NCI-H2081 (cell line): ENCODE data around the gene TRPM6.
"Not testable (repeated sequence)": the region's sequence is repeated elsewhere in the genome, so short reads cannot be mapped to it uniquely, and the experiment has no call there.

Experiments used
- DNase-seq, 2 experiments: peaks; one replicate each; lab custom pipeline; 2025; lab: John Stamatoyannopoulos, UW

TRPM6 gene

DNA sequence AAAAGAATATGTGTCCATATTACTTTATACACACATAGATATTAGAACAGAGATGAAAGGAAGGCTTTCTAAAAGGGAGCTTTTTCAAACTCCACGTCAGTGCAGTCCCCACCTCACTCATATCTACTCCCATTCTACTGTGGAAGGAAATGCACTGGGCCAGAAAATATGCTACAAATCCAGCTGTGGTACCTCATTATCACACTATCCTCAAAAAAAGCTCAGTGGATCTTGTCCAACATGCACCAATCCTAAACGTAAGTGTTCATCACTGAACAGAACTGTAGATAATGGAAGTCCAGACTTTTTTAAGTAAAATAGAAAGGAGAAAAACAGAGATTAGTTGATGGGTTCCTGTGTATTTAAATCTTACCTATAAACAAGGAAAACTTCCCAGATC lies 27.9 kb downstream of the TRPM6 start:
- DNase-seq: no peak

- DNase-seq: no peak
Observed at GRCh38 chr9:74858751-74859414, 28.8 kb downstream of the TRPM6 start.

DNA sequence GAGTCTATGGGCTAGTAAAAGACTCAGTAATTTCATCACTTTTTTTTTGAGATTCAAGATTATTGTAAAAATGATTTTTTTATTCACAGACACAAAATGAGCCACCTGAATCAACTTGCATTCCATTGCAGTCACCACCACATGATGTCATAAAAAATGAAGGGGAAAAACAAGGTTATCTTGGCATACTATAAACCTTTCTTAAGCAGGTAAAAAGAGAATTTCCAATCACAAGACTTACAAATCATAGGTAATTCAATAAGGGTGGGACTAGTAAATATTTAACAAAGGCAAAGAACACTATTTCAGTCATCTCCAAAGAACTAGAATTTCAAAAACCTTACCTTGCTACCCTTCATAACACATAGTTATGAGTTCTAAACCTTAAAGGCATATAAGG lies 30.7 kb downstream of the TRPM6 start:
- no peak for DNase-seq

GRCh38 chr9:74855072-74855471 lies 32.6 kb downstream of the TRPM6 start:
- no peak for DNase-seq

DNA sequence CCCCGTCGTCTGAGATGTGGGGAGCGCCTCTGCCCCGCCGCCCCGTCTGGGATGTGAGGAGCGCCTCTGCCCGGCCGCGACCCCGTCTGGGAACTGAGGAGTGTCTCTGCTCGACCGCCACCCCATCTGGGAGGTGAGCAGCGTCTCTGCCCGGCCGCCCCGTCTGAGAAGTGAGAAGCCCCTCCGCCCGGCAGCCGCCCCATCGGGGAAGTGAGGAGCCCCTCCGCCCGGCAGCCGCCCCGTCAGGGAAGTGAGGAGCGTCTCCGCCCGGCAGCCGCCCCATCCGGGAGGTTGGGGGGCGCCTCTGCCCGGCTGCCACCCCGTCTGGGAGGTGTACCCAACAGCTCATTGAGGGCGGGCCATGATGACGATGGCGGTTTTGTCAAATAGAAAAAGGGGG lies 34.7 kb downstream of the TRPM6 start:
- DNase-seq: not testable (repeated sequence)

DNA sequence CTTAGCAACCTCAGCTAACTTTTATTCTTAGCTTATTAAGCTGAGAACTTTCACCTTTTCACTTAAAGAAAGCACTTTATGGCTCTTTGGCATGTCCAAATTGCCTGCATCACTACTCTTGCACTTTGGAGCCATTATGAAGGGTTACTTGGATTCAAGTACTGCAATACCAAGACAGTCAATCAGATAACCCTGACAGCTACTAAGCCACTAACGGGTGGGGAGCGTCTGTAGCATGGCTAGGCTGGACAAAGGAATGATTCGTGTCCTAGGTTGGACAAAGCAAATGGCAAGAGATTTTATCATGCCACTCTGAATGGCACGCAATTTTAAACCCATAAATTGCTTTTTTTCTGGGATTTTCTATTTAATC lies 39.6 kb downstream of the TRPM6 start:
- DNase-seq: no peak

GRCh38 chr9:74847478-74848152 lies 40.1 kb downstream of the TRPM6 start:
- no peak for DNase-seq

- no peak for DNase-seq
Observed at GRCh38 chr9:74846766-74847165, 41.0 kb downstream of the TRPM6 start.

DNA sequence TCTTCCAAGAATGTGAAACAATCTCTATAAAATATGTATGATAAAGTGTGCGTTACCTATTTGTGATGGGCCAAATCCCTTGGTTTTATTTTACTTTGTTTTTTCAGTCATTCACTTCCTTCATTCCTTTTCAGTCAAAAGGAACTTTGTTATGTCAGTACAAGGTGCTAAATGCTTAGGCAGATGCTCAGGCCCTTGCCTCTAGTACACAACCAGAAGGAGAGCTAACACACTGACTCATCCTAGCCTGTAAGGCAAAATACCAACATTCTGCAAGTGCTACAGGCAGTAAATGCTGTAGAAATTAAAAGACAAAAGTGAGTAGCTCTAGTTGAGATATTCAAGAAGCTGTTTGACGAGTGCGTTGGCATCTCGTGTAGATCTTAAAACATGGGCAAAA lies 49.4 kb downstream of the TRPM6 start:
- no peak for DNase-seq

- no peak for DNase-seq
Observed at GRCh38 chr9:74824654-74825053, 63.1 kb downstream of the TRPM6 start.

DNA sequence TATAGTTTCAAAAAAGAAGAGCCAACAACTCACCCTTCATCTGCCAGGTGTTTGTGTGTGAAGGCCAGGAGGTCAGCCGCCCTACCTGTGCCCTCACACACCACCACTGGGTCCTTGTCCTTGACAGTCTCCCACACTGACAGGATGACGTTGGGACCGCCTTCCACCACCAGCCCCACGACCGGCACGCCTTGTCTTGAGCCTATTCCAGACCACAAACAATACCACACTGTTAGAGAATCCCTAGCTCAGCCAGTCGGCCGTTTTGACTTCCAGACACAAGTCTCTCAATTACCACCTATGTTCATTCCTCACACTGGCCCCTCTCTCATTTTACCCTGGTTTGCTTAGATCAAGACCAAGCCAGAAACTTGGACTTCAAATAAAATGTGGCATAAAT lies 66.1 kb downstream of the TRPM6 start:
- no peak for DNase-seq

- no peak for DNase-seq
Observed at GRCh38 chr9:74817816-74818215, 69.9 kb downstream of the TRPM6 start.

DNA sequence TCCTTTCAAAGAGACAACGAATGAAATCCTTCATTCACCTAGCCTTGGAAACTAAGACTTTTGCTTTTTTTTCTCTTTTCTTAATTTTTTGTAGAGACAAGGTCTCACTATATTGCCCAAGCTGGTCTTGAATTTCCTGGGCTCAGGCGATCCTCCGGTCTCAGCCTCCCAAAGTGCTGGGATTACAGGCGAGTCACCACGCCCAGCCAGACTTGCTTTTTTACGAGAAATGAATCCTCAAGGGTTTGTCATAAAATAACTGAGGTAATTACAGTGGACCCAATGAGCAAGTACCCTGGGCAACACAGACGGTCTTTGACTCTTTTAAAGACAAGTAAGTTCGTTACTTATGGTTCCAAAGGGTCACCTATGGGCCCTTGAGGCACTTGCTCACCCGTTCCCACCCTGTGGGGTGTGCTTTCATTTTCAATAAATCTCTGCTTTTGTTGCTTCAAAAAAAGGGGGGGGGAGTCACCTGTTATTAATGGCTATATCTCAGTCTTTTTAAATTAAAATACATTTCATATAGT lies 70.4 kb downstream of the TRPM6 start:
- DNase-seq: no peak

- no peak for DNase-seq
Observed at GRCh38 chr9:74810200-74810599, 77.5 kb downstream of the TRPM6 start.

DNA sequence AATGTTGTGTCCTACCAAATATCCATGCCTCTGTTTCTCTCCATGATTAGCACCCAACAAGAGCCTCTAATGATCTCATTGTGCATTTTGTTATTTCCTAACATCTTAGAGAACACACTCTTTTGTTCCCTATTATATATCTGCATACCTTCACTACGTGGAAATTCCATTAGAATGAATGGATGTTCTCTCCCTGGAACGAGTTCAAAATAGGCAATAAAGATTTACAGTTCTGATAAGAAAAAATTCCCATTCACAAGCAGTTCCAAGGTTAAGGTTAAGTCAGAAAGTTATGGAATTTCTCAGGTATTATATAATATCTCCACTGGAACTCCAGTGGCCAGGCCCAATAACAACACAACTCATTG lies 83.7 kb downstream of the TRPM6 start:
- no peak for DNase-seq

- DNase-seq: no peak
Observed at GRCh38 chr9:74803376-74804017, 84.2 kb downstream of the TRPM6 start.

GRCh38 chr9:74800226-74800625 lies 87.5 kb downstream of the TRPM6 start:
- peak; percentile 82 to 91 for DNase-seq

DNA sequence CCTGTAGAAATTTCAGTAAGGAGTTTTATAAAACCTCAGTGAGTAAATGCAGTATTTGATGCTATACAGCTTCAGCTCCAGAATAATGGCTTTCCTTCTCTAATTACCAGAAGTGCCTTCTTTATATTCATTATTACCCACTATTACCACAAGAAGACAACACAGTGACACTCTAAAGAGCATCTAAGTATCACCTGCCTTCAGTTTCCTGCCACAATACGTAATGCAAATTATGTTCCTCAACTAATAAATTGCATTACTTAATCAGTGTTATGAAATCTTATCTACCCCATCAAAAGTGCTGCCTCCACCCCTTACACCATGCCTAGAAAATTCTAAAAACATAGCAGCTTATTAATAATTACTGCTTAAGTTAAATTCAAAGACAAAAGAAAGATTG lies 91.9 kb downstream of the TRPM6 start:
- no peak for DNase-seq

DNA sequence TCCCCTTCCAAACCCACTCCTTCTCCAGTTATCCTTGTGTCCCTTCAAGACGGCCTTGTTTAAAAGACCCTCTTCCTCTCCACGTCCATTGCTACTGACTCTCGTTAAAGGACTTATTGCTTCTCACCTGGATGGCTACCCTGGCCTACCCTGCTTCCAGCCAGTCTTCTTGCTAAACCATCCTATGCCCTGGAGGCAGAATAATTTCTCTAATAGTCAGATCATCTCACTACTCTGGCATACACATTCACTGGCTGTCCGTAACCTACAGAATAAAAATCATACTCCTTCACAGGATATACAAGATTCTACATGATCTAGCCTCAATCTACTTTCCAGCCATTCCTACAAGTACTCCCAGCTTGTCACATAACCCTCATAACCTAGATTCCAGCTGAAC lies 92.6 kb downstream of the TRPM6 start:
- no peak for DNase-seq

DNA sequence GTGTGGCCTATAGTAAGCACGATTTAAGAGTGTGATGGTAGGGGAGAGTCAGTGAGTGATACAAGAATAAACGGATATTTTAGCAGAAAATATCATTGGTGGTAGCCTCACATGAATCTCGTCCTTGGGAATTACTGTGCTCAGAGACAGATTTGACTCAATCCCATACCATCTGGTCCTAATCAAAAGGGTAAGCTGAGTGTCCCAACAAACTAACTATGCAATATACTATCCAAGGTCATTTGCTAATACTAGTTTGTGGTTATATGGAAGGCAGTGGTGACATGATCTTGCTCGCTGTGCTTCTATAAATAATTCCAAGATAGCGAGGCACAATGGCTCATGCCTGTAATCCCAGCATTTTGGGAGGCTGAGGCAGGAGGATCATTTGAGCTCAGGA lies 103.2 kb downstream of the TRPM6 start:
- no peak for DNase-seq

GRCh38 chr9:74783408-74783807 lies 104.3 kb downstream of the TRPM6 start:
- DNase-seq: no peak

DNA sequence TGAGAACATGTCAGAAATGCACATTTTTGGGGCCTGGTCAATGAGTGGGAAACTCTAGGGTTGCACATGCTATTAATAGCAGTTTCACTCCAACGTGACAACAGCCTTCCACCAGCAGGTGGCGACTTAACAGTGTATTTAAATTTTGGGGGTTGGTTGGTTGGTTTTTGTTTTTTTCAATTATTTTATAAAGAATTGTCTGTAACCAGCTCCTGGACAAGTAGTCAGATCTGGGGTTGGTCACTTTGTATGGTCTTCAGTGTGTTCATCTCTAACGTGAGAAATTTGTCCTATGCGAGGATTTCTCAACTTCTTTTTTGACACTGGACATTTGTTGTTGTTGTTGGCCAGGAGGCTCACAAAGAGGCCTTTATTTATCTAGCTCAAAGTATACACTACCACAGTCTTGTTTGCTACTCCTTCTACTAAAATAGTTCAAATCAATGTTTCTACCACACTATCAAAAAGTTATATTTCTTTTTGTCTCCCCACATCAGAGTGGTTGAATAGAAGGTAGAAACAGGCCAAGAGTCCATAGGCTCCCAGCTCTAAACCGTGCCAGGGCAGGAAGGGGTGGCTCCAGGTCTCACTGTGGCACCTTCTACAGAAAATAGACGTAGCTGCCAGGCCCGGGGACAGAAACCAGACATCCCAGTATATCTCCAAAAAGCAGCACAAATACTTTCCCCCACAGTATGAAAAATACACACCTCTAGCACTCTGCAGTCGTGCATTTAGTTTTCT lies 110.4 kb downstream of the TRPM6 start:
- peak; percentile 48 to 54 for DNase-seq

- DNase-seq: no peak
Observed at GRCh38 chr9:74775396-74775795, 112.3 kb downstream of the TRPM6 start.
